ENCODE results near the gene TMEM238L. TPM values are rescaled to one million over a fixed set of nuclear protein-coding genes. Genes with fewer than 3 reads are reported as not detected.

The TMEM238L gene
- total and polyA plus RNA-seq, 9 of the 15 experiments (the other 6 are each of a cell fraction or from before 2014, with no cell fraction given) = not detected

DNA sequence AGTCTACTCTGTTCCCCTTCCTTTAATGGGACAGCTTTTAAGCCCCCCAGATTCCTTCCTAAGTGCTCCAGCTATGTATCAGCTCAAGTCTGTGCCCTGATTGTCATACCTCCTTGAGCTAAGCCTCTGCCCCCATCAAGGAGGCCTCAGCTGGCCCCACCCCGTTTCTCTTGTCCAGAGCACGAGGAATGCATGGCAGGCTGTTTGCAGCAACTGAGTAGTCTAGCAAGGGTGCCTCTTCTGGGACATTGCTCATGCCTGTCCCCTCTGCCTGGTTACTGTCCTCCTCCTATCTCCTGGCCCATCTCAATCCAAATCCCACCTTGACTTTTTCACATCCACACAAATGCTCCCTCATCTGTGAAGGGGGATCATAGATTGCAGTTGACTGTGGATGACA is 46.3 kb downstream of the TMEM238L start:
- intact Hi-C loops (cut with micrococcal nuclease) = no loop called here
- Histone ChIP-seq H3K27me3 (ENCODE audit: control insufficient read depth in 2 of 2, insufficient read depth in 2 of 2, low read length in 2 of 2) (peaks cover 3 to 22% of the 10 kb centered on the region in 2 experiments; a peak in 3 of 5 replicates), H3K9me3 (replicated peaks; ENCODE audit: control insufficient read depth, insufficient read depth, low read depth, low read length) (no peaks in the 10 kb centered on the region), H3K27ac (ENCODE audit: extremely low read depth, low read depth, low read length) (no peak overlapping the region), H3K4me2 (ENCODE audit: insufficient read depth, low read length) (no peak overlapping the region), H3K36me3 (ENCODE audit: control insufficient read depth, insufficient read depth, low read length) (no peaks in the 10 kb centered on the region), H3K4me1 (replicated peaks in 1 of 2; ENCODE audit: control insufficient read depth in 2 of 2, insufficient read depth in 2 of 2, low read length in 2 of 2) (no peaks in the 10 kb centered on the region), H3K79me2 (ENCODE audit: control insufficient read depth, insufficient read depth, low read length) (no peaks in the 10 kb centered on the region), H3K9ac (ENCODE audit: insufficient read depth in 1 of 2, low read depth in 2 of 2, low read length in 2 of 2) (no peak overlapping the region), H4K20me1 (replicated peaks; ENCODE audit: control insufficient read depth, insufficient read depth, low read length) (peaks cover 6% of the 10 kb centered on the region; the same call in 1 of the 2 replicates), H2AFZ (ENCODE audit: low read depth, low read length) (no peak overlapping the region), H3K4me3 (no peak overlapping the region), H3K9me1 (ENCODE audit: control insufficient read depth, insufficient read depth, low read length) (no peaks in the 10 kb centered on the region)
- in situ Hi-C loops (cut with MboI) = no loop called here
- TF ChIP-seq TCF7L2 (IDR thresholded peaks at IDR 0.05; ENCODE audit: low read depth, low read length) (no peak), ADNP (tag; IDR thresholded peaks at IDR 0.05) (no peak), SREBF1 (IDR thresholded peaks at IDR 0.05; ENCODE audit: borderline replicate concordance, low read depth, low read length) (no peak), ZNF668 (CRISPR knock-in tag; IDR thresholded peaks at IDR 0.05) (no peak), SRF (CRISPR knock-in tag; IDR thresholded peaks at IDR 0.05) (no peak)
- TF ChIP-seq, protein P1, sequence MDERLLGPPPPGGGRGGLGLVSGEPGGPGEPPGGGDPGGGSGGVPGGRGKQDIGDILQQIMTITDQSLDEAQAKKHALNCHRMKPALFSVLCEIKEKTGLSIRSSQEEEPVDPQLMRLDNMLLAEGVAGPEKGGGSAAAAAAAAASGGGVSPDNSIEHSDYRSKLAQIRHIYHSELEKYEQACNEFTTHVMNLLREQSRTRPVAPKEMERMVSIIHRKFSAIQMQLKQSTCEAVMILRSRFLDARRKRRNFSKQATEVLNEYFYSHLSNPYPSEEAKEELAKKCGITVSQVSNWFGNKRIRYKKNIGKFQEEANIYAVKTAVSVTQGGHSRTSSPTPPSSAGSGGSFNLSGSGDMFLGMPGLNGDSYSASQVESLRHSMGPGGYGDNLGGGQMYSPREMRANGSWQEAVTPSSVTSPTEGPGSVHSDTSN (CRISPR knock-in tag; IDR thresholded peaks at IDR 0.05; ENCODE audit: low read depth) = no peak
- TF ChIP-seq, protein P1 (tag; conservative IDR thresholded peaks at IDR 0.05; ENCODE audit: low read depth) = no peak
- WGBS (ENCODE audit: insufficient coverage, low coverage, missing lambda C conversion rate) = 0% methylated on average over 1 of the region's 2 CpGs
- FAIRE-seq (no peak), DNase-seq (ENCODE audit: extremely low read depth in 1 of 4, low spot score in 3 of 4) (no peak), ATAC-seq (no peak)
- ChIA-PET POLR2A (interaction anchor here (0.7 kb wide), 1 partner anchor 979 kb away, joined by 3 read pairs; no protein-coding TSS in a partner anchor), CTCF (ENCODE audit: low intra/inter-chr PET ratio) (no interaction called here)
- no TSS peak for BruUV-seq (replicated peaks)

Measured in K562 (cell line).